Epithelial cell of prostate (primary cell): ENCODE results near the gene FILIP1L.

Experiments used
- DNase-seq: peaks from one replicate; pipeline ENCODE4 v3.0.0-alpha.2; 2011; ENCODE audit warnings: low read depth, low spot score
- H3K27ac ChIP-seq: fragments of 450-650 bp; 2 replicates; pipeline ENCODE4 v1.5.1; 2017; ENCODE audit warnings: mild to moderate bottlenecking

FILIP1L gene

GRCh38 chr3:99990179-99990578 is 124.1 kb downstream of the FILIP1L start:
- DNase-seq, result no peak

DNA sequence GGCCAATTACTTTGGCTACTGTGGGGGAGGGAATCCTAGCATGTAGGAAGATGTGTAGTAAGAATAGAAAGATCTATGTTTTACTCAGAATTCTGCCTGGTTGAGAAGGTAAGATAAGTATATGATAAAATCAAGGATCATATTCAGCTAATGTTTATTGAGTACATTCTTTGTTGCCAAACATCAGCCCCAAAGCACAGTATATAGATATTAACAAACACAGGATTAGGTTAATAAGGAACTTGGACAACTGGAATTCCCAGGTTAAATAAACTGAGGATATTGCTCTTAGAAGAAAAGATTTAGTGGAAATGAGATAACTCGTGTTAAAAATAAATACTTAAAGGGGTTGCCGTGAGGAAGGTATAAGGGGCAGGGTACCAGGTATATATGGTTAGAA is 129.6 kb downstream of the FILIP1L start:
- no peak overlapping the region for H3K27ac ChIP-seq
- DNase-seq, result no peak

More at GRCh38 chr3:99990179-99990578, 124.1 kb downstream of the FILIP1L start:
- H3K27ac ChIP-seq, result no peak overlapping the region

- DNase-seq, result no peak
- no peak overlapping the region for H3K27ac ChIP-seq
These were observed 130.2 kb downstream of the FILIP1L start for GRCh38 chr3:99984139-99984538.

DNA sequence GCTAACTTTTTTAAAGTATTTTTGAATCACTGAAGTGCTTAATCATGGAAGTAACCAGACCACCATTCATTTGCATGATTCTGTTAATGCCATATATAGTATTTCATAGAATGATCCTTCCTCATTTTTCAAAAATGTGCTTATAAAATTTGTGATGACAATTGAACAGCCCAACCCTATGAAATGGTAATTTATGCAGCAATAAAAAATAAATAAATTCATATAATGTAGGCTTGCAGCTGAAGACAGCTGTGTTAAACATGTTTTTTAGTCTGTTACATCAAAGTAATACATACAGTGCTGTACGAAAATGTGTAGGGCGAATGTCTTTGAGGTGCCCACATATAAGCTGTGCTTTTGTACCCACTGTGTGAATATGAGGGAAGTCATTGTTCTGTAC is 131.7 kb downstream of the FILIP1L start:
- no peak for DNase-seq

DNA sequence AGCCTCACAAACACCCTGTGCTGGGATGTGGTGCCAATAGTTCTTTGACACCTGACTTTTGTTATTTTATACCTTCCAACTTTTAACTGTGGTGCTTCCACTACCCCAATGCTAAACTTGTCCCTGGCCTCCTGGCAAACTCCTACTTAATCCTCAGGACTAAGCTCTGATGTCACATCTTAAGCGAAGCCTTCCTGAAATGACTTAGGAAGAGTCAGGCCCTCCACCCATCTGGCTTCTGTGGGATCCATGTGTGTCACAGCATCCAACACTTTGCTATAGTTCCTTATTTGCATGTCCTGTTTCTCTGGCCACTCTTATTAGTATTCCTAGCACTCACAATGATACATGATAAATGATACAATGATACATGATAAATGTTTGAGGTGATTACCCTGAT is 133.2 kb downstream of the FILIP1L start:
- no peak overlapping the region for H3K27ac ChIP-seq

More for the DNA sequence above, 131.7 kb downstream of the FILIP1L start:
- no peak overlapping the region for H3K27ac ChIP-seq

GRCh38 chr3:99980606-99981005 is 133.7 kb downstream of the FILIP1L start:
- no peak for DNase-seq
- H3K27ac ChIP-seq, result no peak overlapping the region

More for the DNA sequence above, 133.2 kb downstream of the FILIP1L start:
- no peak for DNase-seq

- no peak for DNase-seq
These were observed 136.1 kb downstream of the FILIP1L start for GRCh38 chr3:99978221-99978620.

DNA sequence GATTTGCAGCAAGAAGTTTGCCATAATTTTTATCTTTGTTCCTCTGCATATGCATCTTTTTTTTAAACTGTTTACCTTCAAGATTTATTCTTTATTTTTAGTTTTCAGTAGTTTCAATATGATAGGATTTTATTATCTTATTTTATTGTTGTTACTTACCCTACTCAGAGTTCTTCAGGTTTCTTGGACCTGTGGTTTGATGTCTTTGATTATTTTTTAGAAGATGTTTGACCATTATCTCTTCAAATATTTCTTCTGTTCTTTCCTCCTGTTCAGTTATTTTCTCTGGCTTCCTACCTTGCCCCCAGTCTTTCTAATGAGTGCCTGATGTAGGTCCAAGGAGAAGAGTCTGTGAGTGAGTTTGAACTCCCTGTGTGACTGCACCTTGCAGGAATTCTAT is 137.7 kb downstream of the FILIP1L start:
- H3K27ac ChIP-seq, result no peak overlapping the region
- no peak for DNase-seq

More at GRCh38 chr3:99978221-99978620, 136.1 kb downstream of the FILIP1L start:
- H3K27ac ChIP-seq, result no peak overlapping the region

DNA sequence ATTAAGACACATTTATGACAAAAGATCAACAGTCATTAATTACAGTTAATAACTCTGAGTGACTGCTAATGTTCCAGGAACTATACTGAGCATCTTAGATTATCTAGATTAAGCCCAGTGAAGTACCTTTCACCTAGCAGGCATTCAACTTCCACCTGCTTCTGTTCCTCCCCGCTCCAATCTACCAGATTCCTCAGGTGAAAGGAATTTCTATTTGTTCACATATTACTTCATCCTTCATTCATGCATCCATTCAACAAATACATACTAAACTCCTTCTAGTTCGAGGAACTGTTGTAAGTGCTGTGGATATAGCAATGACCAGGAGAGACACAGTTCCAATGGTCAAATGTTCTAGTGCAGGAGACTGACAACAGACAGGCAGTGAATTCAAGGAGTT is 139.3 kb downstream of the FILIP1L start:
- no peak overlapping the region for H3K27ac ChIP-seq
- DNase-seq, result no peak

DNA sequence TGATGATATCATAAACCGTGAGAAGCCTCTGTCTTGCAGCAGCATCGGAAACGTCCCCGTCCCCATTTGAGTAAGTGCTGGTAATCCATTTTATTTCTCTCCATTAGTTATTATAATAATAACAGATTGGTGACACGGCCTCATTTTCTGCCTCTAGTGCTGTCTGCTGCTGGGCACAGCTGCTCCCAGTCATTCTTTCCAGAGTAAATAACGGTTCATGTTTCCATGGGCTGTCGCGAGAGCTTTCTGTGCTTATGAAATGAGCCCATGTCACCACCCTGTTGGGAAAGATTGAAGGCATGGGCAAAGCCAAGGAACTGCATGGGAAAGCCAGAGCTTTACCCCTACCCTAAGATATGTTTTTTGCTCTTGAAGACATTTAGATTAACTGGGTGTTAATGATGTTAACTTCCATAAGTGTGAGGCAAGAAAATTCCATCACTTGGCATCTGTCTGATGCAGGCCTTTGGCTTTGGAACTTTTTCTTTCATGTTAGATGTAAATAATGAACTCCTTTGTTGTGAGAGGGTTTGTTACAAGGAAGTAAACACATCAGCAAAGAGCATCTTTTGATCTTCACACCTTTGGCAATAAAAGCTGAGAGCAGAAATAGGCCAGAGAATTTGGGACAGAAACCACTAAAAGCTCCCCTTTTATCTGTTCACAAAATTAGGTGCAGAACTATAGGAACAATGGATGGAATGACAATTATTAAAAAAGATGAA is 141.8 kb downstream of the FILIP1L start:
- H3K27ac ChIP-seq, result no peak overlapping the region
- no peak for DNase-seq

GRCh38 chr3:99971761-99972160 is 142.5 kb downstream of the FILIP1L start:
- no peak for DNase-seq
- no peak overlapping the region for H3K27ac ChIP-seq

GRCh38 chr3:99970198-99970597 is 144.1 kb downstream of the FILIP1L start:
- DNase-seq, result no peak

DNA sequence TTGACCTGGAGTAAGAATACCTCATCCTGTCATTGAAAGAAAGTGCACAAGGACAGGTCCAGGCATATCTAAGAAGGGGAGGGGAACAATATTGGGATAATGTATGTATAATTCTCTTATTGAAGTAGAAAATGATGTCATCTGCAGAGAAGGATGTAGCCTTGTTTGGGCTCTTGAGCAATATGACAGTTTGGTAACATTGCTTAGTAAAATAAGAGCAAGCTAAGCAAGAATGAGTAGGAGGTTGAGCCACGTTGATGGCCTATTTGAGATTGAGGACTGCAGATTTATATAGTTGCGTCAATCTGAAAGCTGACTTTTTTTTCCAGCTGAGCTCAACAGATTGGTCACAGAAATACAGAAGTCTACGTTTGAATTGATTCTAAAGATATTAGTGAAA is 145.2 kb downstream of the FILIP1L start:
- no peak for DNase-seq
- peak overlapping the region; percentile 48 for H3K27ac ChIP-seq

More at GRCh38 chr3:99970198-99970597, 144.1 kb downstream of the FILIP1L start:
- H3K27ac ChIP-seq, result no peak overlapping the region

DNA sequence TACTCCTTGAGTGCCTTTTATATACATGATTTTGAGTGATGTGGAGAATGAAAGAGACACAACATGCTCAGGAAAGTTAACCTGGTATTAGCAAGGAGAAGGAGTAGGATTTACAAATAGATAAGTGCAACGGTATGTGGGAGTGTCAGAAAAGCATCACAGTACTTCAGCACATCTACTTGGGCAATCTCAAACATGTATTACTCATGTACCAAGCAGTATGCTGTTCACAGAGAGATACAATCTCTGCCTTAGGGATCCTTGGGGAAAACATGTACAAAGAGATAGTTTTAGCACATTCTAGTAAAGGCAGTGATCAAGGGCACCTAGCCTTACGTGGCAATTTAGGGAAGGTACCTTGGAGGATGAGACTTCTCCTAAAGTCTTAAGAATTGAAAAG is 146.5 kb downstream of the FILIP1L start:
- H3K27ac ChIP-seq, result peak overlapping the region; percentile 48
- peak; percentile 54 for DNase-seq

DNA sequence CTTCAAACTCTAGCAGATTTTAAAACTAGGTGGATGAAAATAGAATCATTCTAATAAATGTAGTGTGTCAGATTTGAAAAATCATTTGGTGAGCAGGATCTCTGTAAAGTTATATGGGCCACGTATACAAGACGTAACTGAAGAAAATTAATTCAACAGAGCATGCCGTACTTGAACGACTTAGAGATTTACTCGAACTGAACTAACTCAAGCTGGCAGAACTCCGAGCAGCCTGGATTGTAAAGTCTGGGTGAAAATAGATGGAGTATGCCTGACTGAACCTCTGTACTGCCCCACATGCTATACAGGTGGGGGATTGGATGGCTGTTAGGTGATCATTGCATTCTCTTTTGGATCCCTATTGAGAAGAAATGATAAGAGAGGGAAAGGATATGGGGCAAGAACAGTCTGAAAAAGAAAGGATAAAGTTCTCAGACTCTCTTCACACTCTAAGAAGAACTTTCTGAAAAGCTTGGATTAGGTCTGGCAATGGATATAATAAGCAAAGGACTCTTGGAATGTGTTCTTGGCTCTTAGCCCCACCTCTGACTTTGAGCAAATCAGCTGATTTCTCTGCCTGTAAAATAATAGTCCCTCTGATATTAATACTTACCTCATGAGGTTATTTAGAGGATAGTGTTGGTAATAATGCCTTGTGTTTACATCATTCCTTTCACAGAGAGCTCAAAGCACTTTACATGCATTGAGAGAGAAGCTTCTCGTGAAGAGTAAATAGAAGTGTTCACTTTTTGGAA is 147.5 kb downstream of the FILIP1L start:
- no peak for DNase-seq
- H3K27ac ChIP-seq, result no peak overlapping the region

GRCh38 chr3:99965681-99966408 is 148.5 kb downstream of the FILIP1L start:
- DNase-seq, result no peak
- peak overlapping the region; percentile 8 for H3K27ac ChIP-seq

DNA sequence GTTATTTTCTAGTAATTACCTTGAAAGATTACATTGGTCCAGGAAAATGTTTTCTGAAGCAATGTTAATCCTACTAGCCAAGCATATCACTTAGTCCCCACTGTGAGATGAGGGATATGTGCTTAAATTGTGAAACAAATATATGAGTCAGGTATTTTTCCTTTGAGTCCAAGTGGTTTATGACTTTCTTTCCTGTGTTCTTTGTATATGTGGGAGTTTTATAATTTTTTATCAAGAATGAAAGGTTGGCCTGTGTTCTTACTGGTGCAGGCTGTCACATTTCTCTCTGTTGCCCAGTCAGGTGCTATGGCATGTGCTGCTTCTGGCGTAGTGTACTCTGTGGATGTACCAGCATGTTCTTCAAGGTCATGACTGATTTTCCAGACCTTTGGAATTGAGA is 149.2 kb downstream of the FILIP1L start:
- no peak for DNase-seq
- H3K27ac ChIP-seq, result peak overlapping the region; percentile 8

DNA sequence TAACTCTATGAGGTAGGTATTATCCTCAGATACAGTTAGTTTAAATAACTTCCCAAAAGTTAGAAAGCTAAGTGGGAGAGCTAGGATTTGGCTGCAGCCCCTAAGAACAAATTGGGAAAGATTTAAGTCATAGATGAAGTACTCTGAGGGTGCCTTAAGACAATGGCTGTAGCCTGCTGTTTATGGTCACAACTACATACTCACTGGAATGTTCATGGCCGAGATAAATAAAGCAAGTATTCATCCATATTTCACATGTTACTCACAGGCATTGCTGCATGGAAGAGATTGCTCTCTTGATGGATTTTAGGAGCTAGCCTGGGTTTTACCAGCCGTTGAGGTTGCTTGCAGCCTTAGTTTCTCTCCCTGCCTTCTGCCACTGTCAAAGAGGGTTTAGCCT is 151.6 kb downstream of the FILIP1L start:
- no peak for DNase-seq
- H3K27ac ChIP-seq, result no peak overlapping the region

DNA sequence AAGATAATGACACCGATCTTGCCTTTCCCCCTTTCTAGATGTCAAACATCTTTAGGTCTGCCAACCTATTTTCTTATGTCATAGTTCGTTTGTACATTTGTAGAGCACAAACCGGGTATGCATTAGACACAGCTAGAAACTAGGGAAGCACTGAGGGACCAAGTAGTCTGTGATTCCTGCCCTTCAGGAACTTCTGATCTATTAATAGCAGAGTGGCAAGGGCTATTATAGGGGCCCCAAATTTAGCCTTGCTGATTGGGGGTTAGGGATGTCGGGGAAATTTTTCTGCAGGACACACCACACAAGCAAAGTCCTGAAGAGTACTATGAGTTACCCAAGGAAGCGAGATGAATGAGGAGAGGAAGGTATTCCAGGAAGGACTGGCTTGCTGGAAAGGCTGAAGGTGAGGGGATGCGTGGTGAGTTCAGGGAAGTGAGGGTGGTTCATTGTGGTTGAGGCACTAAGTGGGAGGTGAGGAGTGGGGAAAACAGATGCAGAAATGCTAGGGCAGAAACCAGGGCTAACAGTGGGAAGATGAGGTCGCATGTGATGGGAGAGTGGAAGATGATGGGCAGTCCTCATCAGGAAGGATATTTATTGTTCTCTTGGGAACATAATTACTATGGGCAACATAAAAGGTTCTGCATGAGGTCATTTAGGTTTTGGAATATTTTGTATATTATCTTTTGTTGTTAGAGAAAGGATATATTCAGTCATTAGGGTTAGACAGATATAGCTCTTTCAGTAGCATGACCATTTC is 152.4 kb downstream of the FILIP1L start:
- no peak for DNase-seq
- H3K27ac ChIP-seq, result no peak overlapping the region

- H3K27ac ChIP-seq, result no peak overlapping the region
- DNase-seq, result no peak
These were observed 153.4 kb downstream of the FILIP1L start for GRCh38 chr3:99960941-99961340.
